K562 (cell line): ENCODE measurements around the gene SERPINA9.

Experiments
- ETS1 ChIP-seq: conservative IDR thresholded peaks from 2 replicates; pipeline ENCODE4 v1.6.1; 2011; ENCODE audit warnings: low read depth, mild to moderate bottlenecking, low read length; ENCODE audit not compliant: control insufficient read depth
- JUND ChIP-seq, 2 experiments: IDR thresholded peaks; 2 replicates in 1 of 2; 3 replicates in 1 of 2; pipeline ENCODE4 v1.6.1; 2011; ENCODE audit warnings: borderline replicate concordance in 2 of 2, low read depth in 2 of 2, low read length in 2 of 2, improper control_type of control experiment in 1 of 2, missing biosample characterization in 1 of 2, missing genetic modification characterization in 1 of 2, missing genetic modification reagents in 1 of 2
- POLR2A ChIP-seq: fragments of 450-650 bp; conservative IDR thresholded peaks from 2 replicates; pipeline ENCODE4 v1.6.1; 2016
- POLR2AphosphoS5 ChIP-seq: IDR thresholded peaks from 2 replicates; pipeline ENCODE4 v1.6.1; 2011; ENCODE audit warnings: mild to moderate bottlenecking, low read depth, low read length, moderate library complexity; ENCODE audit not compliant: control insufficient read depth, insufficient read depth
- TAF1 ChIP-seq: IDR thresholded peaks from 2 replicates; pipeline ENCODE4 v1.6.1; 2011; ENCODE audit warnings: mild to moderate bottlenecking, low read length, moderate library complexity; ENCODE audit not compliant: insufficient read depth, control insufficient read depth, severe bottlenecking; ENCODE audit errors: extremely low read depth
- YY1 ChIP-seq, 3 experiments: IDR thresholded peaks; 2 replicates each; pipeline ENCODE4 v1.6.1; 2011; ENCODE audit warnings: low read length in 2 of 3, mild to moderate bottlenecking in 2 of 3, moderate library complexity in 2 of 3, borderline replicate concordance in 1 of 3, control low read depth in 1 of 3, low read depth in 1 of 3; ENCODE audit not compliant: insufficient read depth in 3 of 3, insufficient replicate concordance in 2 of 3, control insufficient read depth in 1 of 3, insufficient read length in 1 of 3; ENCODE audit errors: extremely low read depth in 1 of 3
- ZBTB43 ChIP-seq: sonication (generic); formaldehyde crosslinking; IDR thresholded peaks from 2 replicates; pipeline ENCODE4 v1.8.0; 2023; ENCODE audit warnings: mild to moderate bottlenecking, missing genetic modification reagents
- TF ChIP-seq, protein P1 (sequence below), 3 experiments: IDR thresholded peaks in 2 of 3; conservative IDR thresholded peaks in 1 of 3; 2 replicates each; pipeline ENCODE4 v1.5.1; 2011 to 2012; ENCODE audit warnings: low read length in 3 of 3, mild to moderate bottlenecking in 3 of 3, control low read depth in 2 of 3, improper control_type of control experiment in 1 of 3, inconsistent platforms in 1 of 3, low read depth in 1 of 3, mixed read lengths in 1 of 3, moderate library complexity in 1 of 3; ENCODE audit not compliant: insufficient read depth in 2 of 3
- TF ChIP-seq, protein P2 (sequence below): fragments of 250-450 bp; sonication (Bioruptor Pico); IDR thresholded peaks from 2 replicates; pipeline ENCODE4 v1.5.0; 2020; ENCODE audit warnings: mild to moderate bottlenecking, borderline replicate concordance

DNA sequence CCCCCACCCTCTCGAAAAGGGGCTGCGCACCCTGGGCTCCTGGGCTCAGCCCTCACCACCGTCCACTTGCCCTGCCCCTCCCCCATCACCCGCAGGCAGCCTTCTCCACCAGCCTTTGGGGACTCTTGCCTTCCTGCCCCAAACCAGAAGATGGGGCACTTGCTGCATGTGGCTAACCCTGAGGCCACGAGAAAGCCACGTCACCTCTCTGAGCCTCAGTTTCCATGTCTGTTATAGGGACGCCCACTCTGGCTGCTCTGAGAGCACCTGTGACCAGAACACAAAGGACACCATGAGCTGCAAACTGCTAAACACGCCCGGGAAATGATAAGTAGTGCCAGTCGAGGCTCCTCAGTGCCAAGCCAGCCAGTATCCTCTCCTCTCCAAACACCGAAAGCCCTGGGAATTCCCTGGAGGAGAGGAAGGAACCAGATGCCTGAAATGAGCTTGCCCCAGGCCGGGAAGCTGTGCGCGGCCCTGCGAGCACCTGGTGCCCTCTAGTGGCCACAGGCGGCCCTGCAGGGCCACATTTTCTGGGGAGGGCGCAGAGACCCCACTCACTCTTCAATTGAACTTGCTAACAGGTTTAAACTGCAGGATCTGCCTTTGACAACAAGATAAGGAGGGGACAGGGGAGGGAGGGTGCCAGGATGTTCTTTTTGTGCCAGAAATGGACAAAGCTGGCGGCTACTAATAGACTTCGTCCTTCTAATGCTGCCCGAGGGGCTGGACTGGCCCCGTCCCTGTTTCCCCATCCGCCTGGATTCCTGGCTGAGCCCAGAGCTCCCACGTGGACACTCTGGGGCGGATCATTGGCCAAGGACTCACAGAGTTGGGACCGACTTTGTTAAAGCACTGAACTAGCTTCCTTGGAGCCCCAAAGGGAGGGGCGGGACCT is 10.2 kb upstream of the SERPINA9 start:
- TF ChIP-seq ZBTB43 (CRISPR knock-in tag) (no peak), POLR2AphosphoS5 (no peak), JUND (IDR thresholded peaks at IDR 0.05; ENCODE audit: borderline replicate concordance, low read depth, low read length) (no peak), JUND (tag; IDR thresholded peaks at IDR 0.05; ENCODE audit: borderline replicate concordance, low read depth, low read length) (no peak), POLR2A (no peak), YY1 (IDR thresholded peaks at IDR 0.05; ENCODE audit: borderline replicate concordance in 1 of 3, control insufficient read depth in 1 of 3, extremely low read depth in 1 of 3, insufficient read depth in 3 of 3, insufficient read length in 1 of 3, insufficient replicate concordance in 2 of 3, low read depth in 1 of 3, low read length in 2 of 3) (no peak), TAF1 (no peak), ETS1 (no peak)
- TF ChIP-seq, protein P1, sequence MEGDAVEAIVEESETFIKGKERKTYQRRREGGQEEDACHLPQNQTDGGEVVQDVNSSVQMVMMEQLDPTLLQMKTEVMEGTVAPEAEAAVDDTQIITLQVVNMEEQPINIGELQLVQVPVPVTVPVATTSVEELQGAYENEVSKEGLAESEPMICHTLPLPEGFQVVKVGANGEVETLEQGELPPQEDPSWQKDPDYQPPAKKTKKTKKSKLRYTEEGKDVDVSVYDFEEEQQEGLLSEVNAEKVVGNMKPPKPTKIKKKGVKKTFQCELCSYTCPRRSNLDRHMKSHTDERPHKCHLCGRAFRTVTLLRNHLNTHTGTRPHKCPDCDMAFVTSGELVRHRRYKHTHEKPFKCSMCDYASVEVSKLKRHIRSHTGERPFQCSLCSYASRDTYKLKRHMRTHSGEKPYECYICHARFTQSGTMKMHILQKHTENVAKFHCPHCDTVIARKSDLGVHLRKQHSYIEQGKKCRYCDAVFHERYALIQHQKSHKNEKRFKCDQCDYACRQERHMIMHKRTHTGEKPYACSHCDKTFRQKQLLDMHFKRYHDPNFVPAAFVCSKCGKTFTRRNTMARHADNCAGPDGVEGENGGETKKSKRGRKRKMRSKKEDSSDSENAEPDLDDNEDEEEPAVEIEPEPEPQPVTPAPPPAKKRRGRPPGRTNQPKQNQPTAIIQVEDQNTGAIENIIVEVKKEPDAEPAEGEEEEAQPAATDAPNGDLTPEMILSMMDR (IDR thresholded peaks at IDR 0.05 in 2 of 3, conservative IDR thresholded peaks at IDR 0.05 in 1 of 3; ENCODE audit: insufficient read depth in 2 of 3, low read depth in 1 of 3, low read length in 3 of 3), result peak; percentile 70 to 88 (median 79)
- TF ChIP-seq, protein P2, sequence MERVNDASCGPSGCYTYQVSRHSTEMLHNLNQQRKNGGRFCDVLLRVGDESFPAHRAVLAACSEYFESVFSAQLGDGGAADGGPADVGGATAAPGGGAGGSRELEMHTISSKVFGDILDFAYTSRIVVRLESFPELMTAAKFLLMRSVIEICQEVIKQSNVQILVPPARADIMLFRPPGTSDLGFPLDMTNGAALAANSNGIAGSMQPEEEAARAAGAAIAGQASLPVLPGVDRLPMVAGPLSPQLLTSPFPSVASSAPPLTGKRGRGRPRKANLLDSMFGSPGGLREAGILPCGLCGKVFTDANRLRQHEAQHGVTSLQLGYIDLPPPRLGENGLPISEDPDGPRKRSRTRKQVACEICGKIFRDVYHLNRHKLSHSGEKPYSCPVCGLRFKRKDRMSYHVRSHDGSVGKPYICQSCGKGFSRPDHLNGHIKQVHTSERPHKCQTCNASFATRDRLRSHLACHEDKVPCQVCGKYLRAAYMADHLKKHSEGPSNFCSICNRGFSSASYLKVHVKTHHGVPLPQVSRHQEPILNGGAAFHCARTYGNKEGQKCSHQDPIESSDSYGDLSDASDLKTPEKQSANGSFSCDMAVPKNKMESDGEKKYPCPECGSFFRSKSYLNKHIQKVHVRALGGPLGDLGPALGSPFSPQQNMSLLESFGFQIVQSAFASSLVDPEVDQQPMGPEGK, result no peak
